Activated T-helper 17 cell treated with anti-CD3 and anti-CD28 coated beads, Interleukin-2, amount 50 U/mL, for 72 hours (primary cell): ENCODE results near the gene USP4. TPM values are rescaled to one million over a fixed set of nuclear protein-coding genes. Genes with fewer than 3 reads are reported as not detected.
"Not testable (repeated sequence)": the region's sequence is repeated elsewhere in the genome, so short reads cannot be mapped to it uniquely, and the experiment has no call there.

Experiments used
- ATAC-seq: fragments of 150-1000 bp; cut with Tn5 transposase; replicated peaks from 2 replicates; pipeline ENCODE4 v1.10.0; 2021; ENCODE audit warnings: mild to moderate bottlenecking, moderate library complexity
- H3K27ac Mint-ChIP-seq: one replicate; pipeline ENCODE4 v1.8.0; 2022; ENCODE audit warnings: mixed read lengths
- H3K27me3 Mint-ChIP-seq: one replicate; pipeline ENCODE4 v1.8.0; 2022; ENCODE audit warnings: mixed read lengths
- H3K36me3 Mint-ChIP-seq: one replicate; pipeline ENCODE4 v1.8.0; 2022; ENCODE audit warnings: low read depth, mild to moderate bottlenecking, mixed read lengths
- H3K4me1 Mint-ChIP-seq: one replicate; pipeline ENCODE4 v1.8.0; 2022; ENCODE audit warnings: mixed read lengths
- H3K4me3 Mint-ChIP-seq: one replicate; pipeline ENCODE4 v1.8.0; 2022; ENCODE audit warnings: mild to moderate bottlenecking, mixed read lengths
- H3K9me3 Mint-ChIP-seq: one replicate; pipeline ENCODE4 v1.8.0; 2022; ENCODE audit warnings: mixed read lengths
- total RNA-seq, 2 donors: library from RNA; stranded (reverse); gene quantifications; one replicate each; pipeline ENCODE4 v1.2.3, GENCODE V29; 2022

Gene USP4
- total RNA-seq, 2 donors from 2014 or later, result 69.1 to 69.2 TPM

GRCh38 chr3:49359623-49360022 lies 19.8 kb upstream of the USP4 start:
- Mint-ChIP-seq H3K4me3 (peak overlapping the region; percentile 98), H3K36me3 (peaks cover 97% of the 10 kb centered on the region), H3K9me3 (no peaks in the 10 kb centered on the region), H3K4me1 (peaks cover 7% of the 10 kb centered on the region), H3K27me3 (no peaks in the 10 kb centered on the region), H3K27ac (peak overlapping the region; percentile 98)
- ATAC-seq, result no peak

DNA sequence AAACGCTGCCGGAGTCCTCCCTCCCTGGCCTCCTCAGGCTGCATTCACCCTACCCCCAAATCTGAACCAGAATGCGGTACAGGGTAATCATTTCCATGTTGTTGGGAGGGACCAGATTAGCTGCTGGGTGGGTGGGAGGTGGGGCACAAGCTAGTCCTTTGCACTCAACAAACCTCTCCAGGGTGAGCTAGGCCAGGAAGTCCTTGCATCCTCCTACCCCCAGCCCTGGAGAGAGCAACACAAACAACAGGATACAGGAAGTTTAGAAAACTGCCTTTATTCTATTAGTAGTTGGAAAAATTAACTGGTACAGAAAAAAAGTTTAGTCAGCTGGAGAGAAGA lies 19.0 kb upstream of the USP4 start:
- Mint-ChIP-seq H3K4me3 (peak overlapping the region; percentile 98), H3K36me3 (peaks cover 94% of the 10 kb centered on the region), H3K27ac (peak overlapping the region; percentile 98), H3K27me3 (no peaks in the 10 kb centered on the region), H3K4me1 (peaks cover 7% of the 10 kb centered on the region), H3K9me3 (no peaks in the 10 kb centered on the region)
- peak; percentile 28 for ATAC-seq

- H3K9me3 Mint-ChIP-seq, result no peaks in the 10 kb centered on the region
- peaks cover 7% of the 10 kb centered on the region for H3K4me1 Mint-ChIP-seq
- peaks cover 89% of the 10 kb centered on the region for H3K36me3 Mint-ChIP-seq
- H3K27ac Mint-ChIP-seq, result peak within 1 kb of the TSS; percentile 98
- ATAC-seq, result peak; percentile 88
- H3K27me3 Mint-ChIP-seq, result no peaks in the 10 kb centered on the region
- H3K4me3 Mint-ChIP-seq, result peak within 1 kb of the TSS; percentile 98
Measured at GRCh38 chr3:49358217-49358883, 18.5 kb upstream of the USP4 start, which contains the start of gene GPX1. Gene GPX1, minus strand, starts transcription at chr3:49358353. Its CDS starts 75 bp downstream, at chr3:49358278.

- Mint-ChIP-seq H3K4me3 (peak overlapping the region; percentile 98), H3K36me3 (peaks cover 82% of the 10 kb centered on the region), H3K4me1 (peaks cover 12% of the 10 kb centered on the region), H3K27ac (peak overlapping the region; percentile 98)
- not testable (repeated sequence) for H3K9me3 Mint-ChIP-seq, H3K27me3 Mint-ChIP-seq
- ATAC-seq, result peak; percentile 44
Measured at GRCh38 chr3:49357443-49358216, 17.8 kb upstream of the USP4 start.

- not testable (repeated sequence) for H3K9me3 Mint-ChIP-seq, ATAC-seq, H3K27me3 Mint-ChIP-seq
- peak overlapping the region; percentile 98 for H3K4me3 Mint-ChIP-seq
- H3K4me1 Mint-ChIP-seq, result peaks cover 17% of the 10 kb centered on the region
- peak overlapping the region; percentile 98 for H3K27ac Mint-ChIP-seq
- peaks cover 76% of the 10 kb centered on the region for H3K36me3 Mint-ChIP-seq
Measured at GRCh38 chr3:49357095-49357442, 17.2 kb upstream of the USP4 start.

GRCh38 chr3:49352890-49353421 lies 13.1 kb upstream of the USP4 start:
- Mint-ChIP-seq H3K4me3 (peak overlapping the region; percentile 50), H3K27me3 (no peaks in the 10 kb centered on the region), H3K9me3 (no peaks in the 10 kb centered on the region), H3K27ac (peak overlapping the region; percentile 77), H3K4me1 (peaks cover 23% of the 10 kb centered on the region), H3K36me3 (peaks cover 35% of the 10 kb centered on the region)
- no peak for ATAC-seq

GRCh38 chr3:49352281-49352680 lies 12.4 kb upstream of the USP4 start:
- ATAC-seq, result peak; percentile 51
- Mint-ChIP-seq H3K4me3 (peak overlapping the region; percentile 50), H3K27me3 (no peaks in the 10 kb centered on the region), H3K36me3 (peaks cover 29% of the 10 kb centered on the region), H3K27ac (peak overlapping the region; percentile 77), H3K9me3 (no peaks in the 10 kb centered on the region), H3K4me1 (peaks cover 23% of the 10 kb centered on the region)

DNA sequence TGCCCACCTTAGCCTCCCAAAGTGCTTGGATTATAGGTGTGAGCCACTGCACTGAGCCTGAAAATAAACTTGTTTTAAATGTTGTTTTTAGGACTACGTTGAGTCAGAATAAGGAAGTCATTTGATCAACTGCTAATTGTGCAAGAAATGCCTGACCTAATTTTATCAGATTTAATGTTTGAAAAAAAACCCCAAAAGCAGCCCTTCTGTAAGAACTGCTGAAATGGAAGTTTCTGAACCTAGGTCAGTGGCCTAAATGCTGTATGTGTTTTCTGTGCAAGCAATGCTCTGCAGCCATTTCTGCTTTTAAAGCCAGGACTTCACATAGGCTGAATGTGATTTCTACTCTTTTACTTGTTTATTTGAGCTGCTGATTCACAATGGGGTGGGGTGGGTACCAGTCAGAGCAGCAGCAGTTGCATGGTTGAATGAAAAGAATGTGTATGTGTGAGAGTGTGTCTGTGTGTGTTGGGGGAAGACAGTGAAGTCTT lies 11.7 kb upstream of the USP4 start:
- H3K36me3 Mint-ChIP-seq, result peaks cover 22% of the 10 kb centered on the region
- H3K4me1 Mint-ChIP-seq, result peaks cover 22% of the 10 kb centered on the region
- ATAC-seq, result peak; percentile 54
- no peaks in the 10 kb centered on the region for H3K27me3 Mint-ChIP-seq
- H3K9me3 Mint-ChIP-seq, result no peaks in the 10 kb centered on the region
- peak overlapping the region; percentile 77 for H3K27ac Mint-ChIP-seq
- H3K4me3 Mint-ChIP-seq, result peak overlapping the region; percentile 50

DNA sequence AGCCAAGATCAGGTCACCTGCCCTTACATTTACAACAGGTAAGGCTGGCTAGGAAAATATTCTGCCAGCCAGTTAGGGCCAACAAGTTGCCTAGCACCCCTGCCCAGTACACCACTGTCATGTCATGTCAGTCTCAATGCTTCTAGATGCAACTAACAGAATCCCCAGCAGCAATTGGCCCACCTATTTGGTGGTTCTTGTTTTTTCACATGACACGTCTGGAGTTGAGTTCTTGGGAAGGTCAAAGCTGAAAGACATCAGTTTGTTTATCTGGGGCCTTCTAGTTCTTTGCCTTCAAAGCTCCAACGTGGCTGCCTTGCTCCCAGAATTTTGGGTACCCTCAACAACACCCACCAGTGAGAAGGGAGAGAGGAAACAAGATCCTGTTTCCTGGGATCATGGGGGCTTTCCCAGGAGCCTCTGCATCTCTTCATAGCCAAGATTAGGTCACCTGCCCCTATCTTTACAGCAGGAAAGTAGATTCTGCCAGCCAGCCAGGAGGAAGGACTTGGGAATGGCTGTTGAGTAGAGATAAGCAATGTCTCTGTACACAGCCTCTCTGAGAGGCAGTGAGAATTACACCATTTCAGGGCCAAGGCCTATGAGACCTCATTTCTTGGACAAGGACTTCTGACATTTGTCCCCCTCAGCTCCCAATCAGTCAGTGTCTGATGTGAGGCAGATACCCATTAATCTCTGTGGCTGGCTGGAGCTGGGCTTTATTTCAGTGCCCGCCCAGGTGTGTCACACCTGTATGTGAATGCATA lies 9.7 kb upstream of the USP4 start:
- ATAC-seq, result no peak
- no peak overlapping the region for H3K4me3 Mint-ChIP-seq
- no peaks in the 10 kb centered on the region for H3K9me3 Mint-ChIP-seq
- no peak overlapping the region for H3K27ac Mint-ChIP-seq
- H3K36me3 Mint-ChIP-seq, result peaks cover 5% of the 10 kb centered on the region
- H3K4me1 Mint-ChIP-seq, result peaks cover 22% of the 10 kb centered on the region
- H3K27me3 Mint-ChIP-seq, result no peaks in the 10 kb centered on the region

DNA sequence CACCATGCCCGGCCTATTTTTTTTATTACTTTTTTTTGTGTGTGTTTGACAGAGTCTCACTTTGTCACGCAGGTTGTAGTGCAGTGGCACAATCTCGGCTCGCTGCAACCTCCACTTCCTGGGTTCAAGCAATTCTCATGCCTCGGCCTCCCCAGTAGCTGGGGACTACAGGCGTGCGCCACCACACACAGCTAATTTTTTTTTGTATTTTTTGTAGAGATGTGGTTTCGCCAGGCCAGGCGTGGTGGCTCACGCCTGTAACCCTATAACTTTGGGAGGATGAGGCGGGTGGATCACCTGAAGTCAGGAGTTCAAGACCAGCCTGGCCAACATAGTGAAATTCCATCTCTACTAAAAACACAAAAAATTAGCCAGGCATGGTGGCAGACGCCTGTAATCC lies 8.5 kb upstream of the USP4 start:
- H3K27ac Mint-ChIP-seq, ATAC-seq, H3K4me3 Mint-ChIP-seq, H3K27me3 Mint-ChIP-seq, H3K36me3 Mint-ChIP-seq, H3K9me3 Mint-ChIP-seq: not testable (repeated sequence)
- peaks cover 22% of the 10 kb centered on the region for H3K4me1 Mint-ChIP-seq

- no peaks in the 10 kb centered on the region for H3K36me3 Mint-ChIP-seq
- H3K4me3 Mint-ChIP-seq, result no peak overlapping the region
- H3K9me3 Mint-ChIP-seq, result no peaks in the 10 kb centered on the region
- no peak for ATAC-seq
- peak overlapping the region; percentile 52 for H3K27ac Mint-ChIP-seq
- H3K4me1 Mint-ChIP-seq, result peaks cover 15% of the 10 kb centered on the region
- H3K27me3 Mint-ChIP-seq, result no peaks in the 10 kb centered on the region
Measured at GRCh38 chr3:49346797-49347251, 7.0 kb upstream of the USP4 start.

DNA sequence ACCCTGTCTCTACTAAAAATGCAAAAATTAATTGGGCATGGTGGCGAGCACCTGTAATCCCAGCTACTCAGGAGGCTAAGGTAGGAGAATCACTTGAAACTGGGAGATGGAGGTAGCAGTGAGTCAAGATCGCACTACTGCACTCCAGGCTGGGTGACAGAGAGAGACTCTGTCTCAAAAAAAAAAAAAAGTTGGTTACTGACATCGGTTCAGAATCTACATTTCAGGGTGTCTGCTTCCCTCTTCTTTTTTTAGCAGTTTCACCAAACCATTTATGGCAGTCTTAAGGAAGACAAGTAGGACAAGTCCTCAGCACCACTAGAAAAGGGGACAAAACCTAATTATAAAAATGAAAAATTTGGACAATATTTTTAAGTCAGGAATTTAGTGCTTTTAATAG lies 3.3 kb upstream of the USP4 start:
- ATAC-seq, result no peak
- no peak overlapping the region for H3K4me3 Mint-ChIP-seq
- H3K27ac Mint-ChIP-seq, result no peak overlapping the region
- peaks cover 17% of the 10 kb centered on the region for H3K36me3 Mint-ChIP-seq
- H3K9me3 Mint-ChIP-seq, result no peaks in the 10 kb centered on the region
- H3K27me3 Mint-ChIP-seq, result no peaks in the 10 kb centered on the region
- peaks cover 25% of the 10 kb centered on the region for H3K4me1 Mint-ChIP-seq

DNA sequence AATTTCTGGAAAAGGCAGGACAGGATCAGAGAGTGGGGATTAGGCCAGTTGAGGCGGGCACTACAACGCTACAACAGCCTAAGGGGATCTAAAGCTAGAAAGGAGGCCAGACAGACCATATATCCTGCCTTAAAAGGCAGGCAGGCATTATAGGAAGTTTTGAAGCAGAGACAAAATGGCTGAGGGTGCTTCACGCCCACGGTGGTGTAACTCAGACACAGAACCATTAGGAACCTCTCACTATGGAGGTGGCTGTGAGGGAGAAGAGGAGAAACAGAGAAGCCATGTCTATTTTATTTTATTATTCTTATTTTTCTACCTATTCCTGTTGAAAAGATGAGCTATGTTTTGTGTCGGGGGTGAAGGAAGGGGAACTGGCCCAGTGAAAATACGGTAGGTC lies 2.1 kb upstream of the USP4 start:
- Mint-ChIP-seq H3K27ac (peak overlapping the region; percentile 94), H3K4me3 (peak overlapping the region; percentile 66), H3K36me3 (peaks cover 27% of the 10 kb centered on the region), H3K4me1 (peaks cover 28% of the 10 kb centered on the region), H3K9me3 (no peaks in the 10 kb centered on the region), H3K27me3 (no peaks in the 10 kb centered on the region)
- no peak for ATAC-seq

- H3K27ac Mint-ChIP-seq, result peak overlapping the region; percentile 94
- peaks cover 50% of the 10 kb centered on the region for H3K36me3 Mint-ChIP-seq
- H3K4me1 Mint-ChIP-seq, result peaks cover 26% of the 10 kb centered on the region
- H3K4me3 Mint-ChIP-seq, result peak overlapping the region; percentile 88
- ATAC-seq, result peak; percentile 3
- no peaks in the 10 kb centered on the region for H3K9me3 Mint-ChIP-seq
- H3K27me3 Mint-ChIP-seq, result no peaks in the 10 kb centered on the region
Measured at GRCh38 chr3:49339581-49339940, 292 bp downstream of the USP4 start.
